Fibroblast of the aortic adventitia (primary cell): ENCODE measurements around the gene HIPK1. TPM values are rescaled to one million over a fixed set of nuclear protein-coding genes. Genes with fewer than 3 reads are reported as not detected.
A peak's percentile ranks its signal among the peaks of the same experiment; 100 is the strongest.

Experiments
- DNase-seq: peaks from one replicate; pipeline ENCODE4 v3.0.0-alpha.2; 2010; ENCODE audit warnings: low read depth
- H3K4me3 ChIP-seq: 2 replicates; pipeline ENCODE4 v1.5.1; 2011; ENCODE audit warnings: low read depth, mild to moderate bottlenecking, control low read depth, low read length, moderate library complexity
- total RNA-seq: library from RNA; depleted of rRNA; stranded (reverse); fragments of >200 nt; gene quantifications from 2 replicates; pipeline ENCODE4 v1.2.3, GENCODE V29; 2012; ENCODE audit warnings: low replicate concordance
- TF ChIP-seq, protein P1 (sequence below): IDR thresholded peaks from 2 replicates; pipeline ENCODE4 v1.5.1; 2011; ENCODE audit warnings: mild to moderate bottlenecking, low read length, control low read depth, inconsistent platforms; ENCODE audit not compliant: insufficient read depth

HIPK1 gene
- 17.2 and 38.2 TPM in 2 replicates for total RNA-seq

DNA sequence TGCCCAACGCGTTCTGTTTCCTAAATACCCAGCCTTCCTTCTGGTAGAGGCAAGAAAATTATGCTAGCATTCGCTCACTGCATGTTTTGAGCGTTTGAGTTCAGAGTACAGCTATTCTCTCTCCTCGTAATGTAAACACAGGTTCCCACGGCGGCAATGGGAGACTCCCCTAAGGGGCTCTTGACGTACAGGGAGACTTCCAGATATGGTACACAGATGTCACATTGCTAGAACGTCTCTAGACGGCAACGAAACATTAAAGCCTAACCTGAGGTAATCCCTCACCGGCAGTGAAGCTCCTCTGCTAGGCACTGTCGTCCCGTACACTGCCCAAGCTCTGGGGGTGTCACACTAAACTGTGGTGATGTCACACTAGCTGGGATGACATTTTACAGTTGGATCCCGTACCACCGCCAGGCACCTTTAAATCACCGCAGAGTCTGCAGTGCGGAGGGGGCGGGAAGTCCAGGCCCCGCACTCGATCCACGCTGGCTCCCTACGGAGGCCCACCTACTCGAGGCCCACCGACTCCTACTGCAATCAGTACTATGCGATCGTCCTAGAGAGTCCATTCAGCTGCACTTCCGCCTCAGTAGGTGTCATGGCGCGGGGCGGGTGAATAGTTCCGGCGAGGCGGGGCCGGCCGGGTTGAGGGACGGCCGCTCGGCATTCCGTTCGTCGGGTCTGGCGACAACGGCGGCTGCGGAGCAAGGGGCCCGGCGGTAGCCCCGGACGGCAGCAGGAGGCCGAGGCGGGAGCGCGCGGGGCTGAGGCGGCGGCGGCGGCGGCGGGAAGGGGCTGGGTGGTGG is at the start of gene HIPK1:
HIPK1 (plus strand) TSS at position 384 of the 809 bp plus-strand sequence.
- DNase-seq: peak; percentile 79
- TF ChIP-seq, protein P1, sequence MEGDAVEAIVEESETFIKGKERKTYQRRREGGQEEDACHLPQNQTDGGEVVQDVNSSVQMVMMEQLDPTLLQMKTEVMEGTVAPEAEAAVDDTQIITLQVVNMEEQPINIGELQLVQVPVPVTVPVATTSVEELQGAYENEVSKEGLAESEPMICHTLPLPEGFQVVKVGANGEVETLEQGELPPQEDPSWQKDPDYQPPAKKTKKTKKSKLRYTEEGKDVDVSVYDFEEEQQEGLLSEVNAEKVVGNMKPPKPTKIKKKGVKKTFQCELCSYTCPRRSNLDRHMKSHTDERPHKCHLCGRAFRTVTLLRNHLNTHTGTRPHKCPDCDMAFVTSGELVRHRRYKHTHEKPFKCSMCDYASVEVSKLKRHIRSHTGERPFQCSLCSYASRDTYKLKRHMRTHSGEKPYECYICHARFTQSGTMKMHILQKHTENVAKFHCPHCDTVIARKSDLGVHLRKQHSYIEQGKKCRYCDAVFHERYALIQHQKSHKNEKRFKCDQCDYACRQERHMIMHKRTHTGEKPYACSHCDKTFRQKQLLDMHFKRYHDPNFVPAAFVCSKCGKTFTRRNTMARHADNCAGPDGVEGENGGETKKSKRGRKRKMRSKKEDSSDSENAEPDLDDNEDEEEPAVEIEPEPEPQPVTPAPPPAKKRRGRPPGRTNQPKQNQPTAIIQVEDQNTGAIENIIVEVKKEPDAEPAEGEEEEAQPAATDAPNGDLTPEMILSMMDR: no peak
- H3K4me3 ChIP-seq: peak within 1 kb of the TSS; percentile 98

DNA sequence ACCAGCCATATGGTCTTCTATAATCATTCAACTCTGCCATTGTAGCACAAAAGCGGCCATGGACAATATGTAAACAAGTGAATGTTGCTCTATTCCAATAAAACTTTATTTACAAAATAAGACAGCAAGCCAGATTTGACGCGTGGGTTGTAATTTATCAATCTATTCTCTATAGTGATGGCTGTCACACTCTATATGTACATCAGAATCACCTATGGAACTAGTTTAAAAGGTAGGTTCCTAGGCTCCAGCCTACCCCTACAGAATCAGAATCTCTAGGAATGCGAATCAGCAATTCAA is 49.4 kb upstream of the HIPK1 start:
- no peak overlapping the region for H3K4me3 ChIP-seq
- no peak for DNase-seq
- TF ChIP-seq, protein P1: no peak

DNA sequence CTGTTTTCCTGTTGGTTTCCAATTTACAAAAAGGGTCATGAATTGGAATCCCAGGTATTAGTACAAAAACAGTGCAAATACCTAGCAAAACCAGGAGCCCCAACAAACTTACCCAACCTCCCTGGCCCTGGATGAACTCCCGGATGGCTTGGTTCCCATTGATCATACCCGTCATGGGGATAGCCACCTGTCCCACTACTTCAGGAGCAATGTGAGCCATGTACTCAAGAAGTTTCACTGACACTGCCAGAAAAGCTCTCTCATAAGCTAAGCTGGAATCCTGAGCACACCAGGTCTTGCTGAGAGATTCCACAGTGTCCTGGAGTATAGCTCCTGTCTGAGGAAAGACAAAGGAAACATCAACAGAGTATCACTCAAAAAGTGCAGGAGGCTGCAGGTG is 47.5 kb upstream of the HIPK1 start:
- TF ChIP-seq, protein P1: no peak
- H3K4me3 ChIP-seq: no peak overlapping the region
- DNase-seq: no peak

DNA sequence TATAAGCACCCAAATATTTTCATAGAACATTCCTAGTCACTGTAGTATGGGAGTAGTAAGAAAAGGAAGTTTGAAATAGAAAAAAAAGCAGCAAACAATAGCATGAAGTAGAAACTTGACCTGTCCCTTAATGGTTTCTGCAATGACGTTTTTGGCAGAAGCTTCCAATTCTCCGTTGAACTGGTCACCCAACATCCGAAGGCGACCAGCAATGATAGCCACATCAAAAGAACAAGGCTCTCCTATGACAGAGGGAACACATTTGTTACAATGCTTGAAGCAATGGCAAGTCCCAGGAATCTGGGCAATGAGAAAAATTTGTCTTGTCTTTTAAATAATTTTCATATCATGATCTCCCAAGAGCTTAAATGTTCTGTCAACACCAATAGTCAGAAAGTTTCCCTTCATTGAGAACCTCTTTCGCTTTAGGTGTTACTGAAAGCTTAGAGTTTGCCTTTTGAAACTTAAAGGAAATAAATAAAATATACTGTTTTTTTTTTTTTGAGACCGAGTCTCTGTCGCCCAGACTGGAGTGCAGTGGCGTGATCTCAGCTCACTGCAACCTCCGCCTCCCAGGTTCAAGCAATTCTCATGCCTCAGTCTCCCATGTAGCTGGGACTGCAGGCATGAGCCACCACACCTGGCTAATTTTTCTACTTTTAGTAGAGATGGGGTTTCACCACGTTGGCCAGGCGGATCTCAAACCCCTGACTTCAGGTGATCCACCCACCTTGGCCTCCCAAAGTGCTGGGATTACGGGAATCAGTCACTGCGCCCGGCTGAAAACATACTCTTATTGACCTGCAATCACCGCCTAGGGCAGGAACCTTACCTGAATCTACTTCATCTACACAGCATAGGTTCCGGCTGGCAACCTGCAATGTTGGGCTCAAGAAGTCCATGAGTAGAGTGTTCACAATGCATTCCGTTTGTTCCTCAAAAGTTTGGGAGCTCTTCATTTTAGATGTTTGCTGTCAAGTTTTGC is 42.4 kb upstream of the HIPK1 start:
- no peak for DNase-seq
- no peak overlapping the region for H3K4me3 ChIP-seq
- TF ChIP-seq, protein P1: no peak

DNA sequence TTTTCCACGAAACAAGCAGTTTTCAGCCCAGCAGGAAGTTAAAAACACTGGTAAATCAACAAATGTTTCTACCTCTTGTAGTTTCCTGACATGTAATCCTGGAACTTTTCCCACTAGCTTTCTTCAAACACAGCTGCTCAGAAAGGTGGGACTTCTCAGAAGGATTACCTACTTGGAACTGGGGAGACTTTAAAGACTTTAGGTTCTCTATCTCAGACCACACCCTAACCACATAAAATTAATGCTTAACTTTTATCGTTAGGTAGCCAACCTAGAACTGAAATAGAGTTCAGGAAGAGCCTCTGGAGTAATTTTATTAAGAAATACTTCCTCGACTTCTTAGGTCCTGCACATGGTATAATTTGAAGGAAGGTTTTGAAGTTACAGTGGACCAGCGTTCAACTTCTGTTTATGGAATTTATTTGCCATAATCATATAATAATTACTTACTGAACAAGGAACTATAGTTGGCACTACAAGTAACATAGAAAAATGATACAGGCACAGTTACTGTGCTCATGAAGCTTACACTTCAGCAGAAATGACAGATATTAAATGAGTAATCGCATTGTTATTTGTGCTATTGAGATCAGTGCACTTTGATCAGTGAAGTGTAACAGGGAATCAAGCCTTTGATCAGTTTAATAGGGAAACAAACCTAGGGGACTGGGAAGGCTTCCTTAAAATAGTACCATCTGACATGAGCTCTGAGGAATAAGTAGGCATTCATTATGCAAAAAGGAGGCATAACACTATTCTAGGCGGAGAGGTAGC is 41.5 kb upstream of the HIPK1 start, which contains the start of gene BCL2L15:
BCL2L15 (minus strand) TSS at position 180 of the 774 bp plus-strand sequence. CDS start 206 bp downstream, outside the sequence.
- DNase-seq: no peak
- TF ChIP-seq, protein P1: no peak

DNA sequence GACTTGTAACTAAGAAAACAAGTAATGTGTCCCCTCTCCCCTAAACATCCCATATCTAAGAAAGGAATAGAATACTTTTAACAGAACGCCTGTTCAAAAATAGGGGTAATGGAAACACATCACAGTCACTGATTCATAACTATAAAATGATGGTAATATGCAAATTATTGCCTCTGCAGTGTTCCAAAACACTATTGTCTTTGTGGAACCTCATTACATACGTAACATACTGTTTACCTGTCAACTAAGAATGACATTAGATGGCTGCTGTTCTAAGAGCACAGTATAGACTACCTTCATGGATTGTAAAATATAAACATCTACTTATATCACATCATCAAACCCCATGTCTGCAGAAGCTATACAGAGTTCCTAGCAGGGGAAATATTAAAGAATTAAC is 38.3 kb upstream of the HIPK1 start:
- DNase-seq: no peak
- no peak overlapping the region for H3K4me3 ChIP-seq
- TF ChIP-seq, protein P1: no peak

More for the DNA sequence above, 41.5 kb upstream of the HIPK1 start, which contains the start of gene BCL2L15:
- H3K4me3 ChIP-seq: no peak within 1 kb of the TSS
